Ovary (tissue), 3 donors: ENCODE measurements around the gene ATP2C1.

ENCODE experiments used
- EP300 ChIP-seq: sonication (generic); formaldehyde crosslinking; IDR thresholded peaks from one replicate; pipeline ENCODE4 v1.6.1; 2017; ENCODE audit warnings: antibody characterized with exemption
- POLR2A ChIP-seq: fragments of 450-650 bp; IDR thresholded peaks from one replicate; pipeline ENCODE4 v1.6.1; 2017; ENCODE audit warnings: antibody characterized with exemption, mild to moderate bottlenecking, moderate library complexity
- TF ChIP-seq, protein P1 (sequence below), 3 donors: fragments of 450-650 bp in 2 of 3; fragments of 200-600 bp in 1 of 3; IDR thresholded peaks; one replicate each; pipeline versions ENCODE4 v1.5.1 to v1.8.0; 2016 to 2022; ENCODE audit warnings: antibody characterized with exemption in 3 of 3, mild to moderate bottlenecking in 1 of 3
- donor health status: DM: no; HTN: no; CAD: no.

DNA sequence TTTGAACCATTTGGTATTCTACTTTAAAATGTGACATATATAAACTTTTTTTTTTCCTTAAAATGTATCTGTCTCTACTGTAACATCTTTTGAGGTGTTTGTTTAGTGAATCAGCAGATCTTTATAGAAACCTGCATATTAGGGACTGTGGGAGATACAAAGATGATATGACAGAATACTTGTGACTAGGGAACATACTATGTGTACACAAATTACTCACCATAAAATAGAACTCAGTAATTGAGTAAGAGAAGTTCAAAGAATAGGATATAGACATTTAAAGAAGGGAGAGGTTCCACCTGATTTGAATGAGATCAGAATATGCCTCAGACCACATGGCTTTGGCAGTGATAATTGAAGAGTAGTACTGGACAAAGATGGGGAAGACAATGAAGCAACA, 47.9 kb downstream of the ATP2C1 start:
- TF ChIP-seq EP300: no peak
- TF ChIP-seq, protein P1, sequence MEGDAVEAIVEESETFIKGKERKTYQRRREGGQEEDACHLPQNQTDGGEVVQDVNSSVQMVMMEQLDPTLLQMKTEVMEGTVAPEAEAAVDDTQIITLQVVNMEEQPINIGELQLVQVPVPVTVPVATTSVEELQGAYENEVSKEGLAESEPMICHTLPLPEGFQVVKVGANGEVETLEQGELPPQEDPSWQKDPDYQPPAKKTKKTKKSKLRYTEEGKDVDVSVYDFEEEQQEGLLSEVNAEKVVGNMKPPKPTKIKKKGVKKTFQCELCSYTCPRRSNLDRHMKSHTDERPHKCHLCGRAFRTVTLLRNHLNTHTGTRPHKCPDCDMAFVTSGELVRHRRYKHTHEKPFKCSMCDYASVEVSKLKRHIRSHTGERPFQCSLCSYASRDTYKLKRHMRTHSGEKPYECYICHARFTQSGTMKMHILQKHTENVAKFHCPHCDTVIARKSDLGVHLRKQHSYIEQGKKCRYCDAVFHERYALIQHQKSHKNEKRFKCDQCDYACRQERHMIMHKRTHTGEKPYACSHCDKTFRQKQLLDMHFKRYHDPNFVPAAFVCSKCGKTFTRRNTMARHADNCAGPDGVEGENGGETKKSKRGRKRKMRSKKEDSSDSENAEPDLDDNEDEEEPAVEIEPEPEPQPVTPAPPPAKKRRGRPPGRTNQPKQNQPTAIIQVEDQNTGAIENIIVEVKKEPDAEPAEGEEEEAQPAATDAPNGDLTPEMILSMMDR (IDR thresholded peaks at IDR 0.05): no peak
- no peak for TF ChIP-seq POLR2A
